HG03460 (cell line): Measurements from ENCODE around the gene CDH16.
"Not testable (repeated sequence)": the region's sequence is repeated elsewhere in the genome, so short reads cannot be mapped to it uniquely, and the experiment has no call there.

Source experiments
- ATAC-seq: cut with Tn5 transposase; IDR thresholded peaks from one replicate; pipeline ENCODE4 v1.9.1; 2021; ENCODE audit not compliant: unreplicated experiment

The CDH16 gene

GRCh38 chr16:66898207-66898606 lies 20.5 kb downstream of the CDH16 start:
- no peak for ATAC-seq

- not testable (repeated sequence) for ATAC-seq
Measured at GRCh38 chr16:66896682-66897081, 22.0 kb downstream of the CDH16 start.

- ATAC-seq, result no peak
Measured at GRCh38 chr16:66895999-66896398, 22.7 kb downstream of the CDH16 start.

GRCh38 chr16:66895689-66895979 lies 23.1 kb downstream of the CDH16 start:
- ATAC-seq, result no peak

GRCh38 chr16:66894948-66895688 lies 23.6 kb downstream of the CDH16 start:
- peak; percentile 74 for ATAC-seq

GRCh38 chr16:66894055-66894454 lies 24.6 kb downstream of the CDH16 start:
- no peak for ATAC-seq

GRCh38 chr16:66891797-66892196 lies 26.9 kb downstream of the CDH16 start:
- ATAC-seq, result no peak

- ATAC-seq, result no peak
Measured at GRCh38 chr16:66891360-66891759, 27.3 kb downstream of the CDH16 start.

GRCh38 chr16:66890799-66891198 lies 27.9 kb downstream of the CDH16 start:
- ATAC-seq, result no peak

GRCh38 chr16:66889622-66890021 lies 29.1 kb downstream of the CDH16 start:
- ATAC-seq, result no peak

GRCh38 chr16:66888647-66889615 lies 29.8 kb downstream of the CDH16 start:
- ATAC-seq, result no peak

- ATAC-seq, result no peak
Measured at GRCh38 chr16:66886914-66887313, 31.8 kb downstream of the CDH16 start.

GRCh38 chr16:66886321-66886720 lies 32.4 kb downstream of the CDH16 start:
- no peak for ATAC-seq

GRCh38 chr16:66885491-66885890 lies 33.2 kb downstream of the CDH16 start:
- ATAC-seq, result no peak

- ATAC-seq, result no peak
Measured at GRCh38 chr16:66882702-66883101, 36.0 kb downstream of the CDH16 start.

- ATAC-seq, result no peak
Measured at GRCh38 chr16:66881964-66882508, 36.6 kb downstream of the CDH16 start.

GRCh38 chr16:66881560-66881959 lies 37.1 kb downstream of the CDH16 start:
- no peak for ATAC-seq

- peak; percentile 2 for ATAC-seq
Measured at GRCh38 chr16:66881014-66881417, 37.7 kb downstream of the CDH16 start.

- peak; percentile 95 for ATAC-seq
Measured at GRCh38 chr16:66880288-66881013, 38.2 kb downstream of the CDH16 start, which contains the start of gene PDP2. TSS of gene PDP2 (plus strand) at chr16:66880515. CDS start at chr16:66884285, 3,770 bp downstream.

- peak; percentile 22 for ATAC-seq
Measured at GRCh38 chr16:66878067-66878466, 40.6 kb downstream of the CDH16 start.
